ENCODE results near the gene RBM4.
"Not testable (repeated sequence)": the region's sequence is repeated elsewhere in the genome, so short reads cannot be mapped to it uniquely, and the experiment has no call there.

Gene RBM4

GRCh38 chr11:66612458-66612857 is 26.0 kb upstream of the RBM4 start:
- in situ Hi-C loops (cut with MboI; ENCODE audit: low pct_unique_long_range_greater_than_20kb, low sequenced_read_pairs): no loop called here
- no peak for DNase-seq

- DNase-seq: no peak
- in situ Hi-C loops (cut with MboI; ENCODE audit: low pct_unique_long_range_greater_than_20kb, low sequenced_read_pairs): no loop called here
Measured at GRCh38 chr11:66614073-66614472, 24.4 kb upstream of the RBM4 start.

GRCh38 chr11:66616379-66617154 is 21.9 kb upstream of the RBM4 start, which contains the start of gene RBM14:
RBM14 (plus strand) TSS chr11:66616630; CDS start chr11:66616721, 91 bp downstream.
- peak; percentile 98 for DNase-seq
- in situ Hi-C loops (cut with MboI; ENCODE audit: low pct_unique_long_range_greater_than_20kb, low sequenced_read_pairs): no loop called here

GRCh38 chr11:66617155-66617834 is 21.2 kb upstream of the RBM4 start:
- DNase-seq: peak; percentile 84
- in situ Hi-C loops (cut with MboI; ENCODE audit: low pct_unique_long_range_greater_than_20kb, low sequenced_read_pairs): no loop called here

GRCh38 chr11:66619080-66619554 is 19.4 kb upstream of the RBM4 start:
- peak; percentile 88 for DNase-seq
- in situ Hi-C loops (cut with MboI; ENCODE audit: low pct_unique_long_range_greater_than_20kb, low sequenced_read_pairs): no loop called here

- no peak for DNase-seq
- in situ Hi-C loops (cut with MboI; ENCODE audit: low pct_unique_long_range_greater_than_20kb, low sequenced_read_pairs): no loop called here
Measured at GRCh38 chr11:66624450-66624849, 14.1 kb upstream of the RBM4 start.

GRCh38 chr11:66625041-66625751 is 13.3 kb upstream of the RBM4 start:
- no peak for DNase-seq
- in situ Hi-C loops (cut with MboI; ENCODE audit: low pct_unique_long_range_greater_than_20kb, low sequenced_read_pairs): no loop called here

GRCh38 chr11:66625752-66626149 is 12.8 kb upstream of the RBM4 start:
- DNase-seq: no peak
- in situ Hi-C loops (cut with MboI; ENCODE audit: low pct_unique_long_range_greater_than_20kb, low sequenced_read_pairs): no loop called here

- no peak for DNase-seq
- in situ Hi-C loops (cut with MboI; ENCODE audit: low pct_unique_long_range_greater_than_20kb, low sequenced_read_pairs): no loop called here
Measured at GRCh38 chr11:66626382-66626781, 12.1 kb upstream of the RBM4 start.

- in situ Hi-C loops (cut with MboI; ENCODE audit: low pct_unique_long_range_greater_than_20kb, low sequenced_read_pairs): no loop called here
- no peak for DNase-seq
Measured at GRCh38 chr11:66626926-66627325, 11.6 kb upstream of the RBM4 start.

GRCh38 chr11:66628061-66628603 is 10.4 kb upstream of the RBM4 start:
- DNase-seq: no peak
- in situ Hi-C loops (cut with MboI; ENCODE audit: low pct_unique_long_range_greater_than_20kb, low sequenced_read_pairs): no loop called here

- no peak for DNase-seq
- in situ Hi-C loops (cut with MboI; ENCODE audit: low pct_unique_long_range_greater_than_20kb, low sequenced_read_pairs): no loop called here
Measured at GRCh38 chr11:66629356-66629755, 9.1 kb upstream of the RBM4 start.

GRCh38 chr11:66631883-66632282 is 6.6 kb upstream of the RBM4 start:
- DNase-seq: no peak
- in situ Hi-C loops (cut with MboI; ENCODE audit: low pct_unique_long_range_greater_than_20kb, low sequenced_read_pairs): no loop called here

- DNase-seq: no peak
- in situ Hi-C loops (cut with MboI; ENCODE audit: low pct_unique_long_range_greater_than_20kb, low sequenced_read_pairs): no loop called here
Measured at GRCh38 chr11:66632952-66633351, 5.6 kb upstream of the RBM4 start.

GRCh38 chr11:66636411-66636810 is 2.1 kb upstream of the RBM4 start:
- no peak for DNase-seq
- in situ Hi-C loops (cut with MboI; ENCODE audit: low pct_unique_long_range_greater_than_20kb, low sequenced_read_pairs): no loop called here

GRCh38 chr11:66637557-66638176 is 836 bp upstream of the RBM4 start:
- no peak for DNase-seq
- in situ Hi-C loops (cut with MboI; ENCODE audit: low pct_unique_long_range_greater_than_20kb, low sequenced_read_pairs): no loop called here

GRCh38 chr11:66639066-66639813 is 737 bp downstream of the RBM4 start:
- in situ Hi-C loops (cut with MboI; ENCODE audit: low pct_unique_long_range_greater_than_20kb, low sequenced_read_pairs): no loop called here
- peak; percentile 51 for DNase-seq

GRCh38 chr11:66639814-66640340 is 1.4 kb downstream of the RBM4 start:
- DNase-seq; in situ Hi-C loops (cut with MboI; ENCODE audit: low pct_unique_long_range_greater_than_20kb, low sequenced_read_pairs): not testable (repeated sequence)
